DOHH2 (cell line): Measurements from ENCODE around the gene RPL5.

Experiments
- CTCF ChIP-seq: fragments of 200-600 bp; sonication (generic); IDR thresholded peaks from one replicate; pipeline ENCODE4 v1.5.1; 2014; ENCODE audit warnings: antibody characterized with exemption, mild to moderate bottlenecking, low read depth, low read length; ENCODE audit not compliant: poor library complexity, severe bottlenecking
- EZH2phosphoT487 ChIP-seq: fragments of 200-600 bp; sonication (generic); IDR thresholded peaks from 2 replicates; pipeline ENCODE4 v1.6.1; 2017; ENCODE audit warnings: borderline replicate concordance, mild to moderate bottlenecking, antibody characterized with exemption, low read length, moderate library complexity, mixed read lengths

- no peak for TF ChIP-seq CTCF
- no peak for TF ChIP-seq EZH2phosphoT487
Observed at GRCh38 chr1:92876351-92876750, 44.5 kb downstream of the RPL5 start.
